Lower leg skin (tissue), 3 donors: ENCODE results near the gene DLGAP1.

ENCODE experiments used
- CTCF ChIP-seq, 3 donors: fragments of 450-650 bp; IDR thresholded peaks; one replicate each; pipeline ENCODE4 v1.5.1; 2016; ENCODE audit warnings: antibody characterized with exemption in 3 of 3, mild to moderate bottlenecking in 3 of 3, moderate library complexity in 2 of 3
- POLR2A ChIP-seq, 2 donors: fragments of 450-650 bp; IDR thresholded peaks; one replicate each; pipeline ENCODE4 v1.6.1; 2016 to 2017; ENCODE audit warnings: antibody characterized with exemption in 2 of 2, mild to moderate bottlenecking in 1 of 2, moderate library complexity in 1 of 2

- TF ChIP-seq CTCF (IDR thresholded peaks at IDR 0.05) = no peak
- no peak for TF ChIP-seq POLR2A (IDR thresholded peaks at IDR 0.05)
These were observed 639.1 kb downstream of the DLGAP1 start for GRCh38 chr18:3815991-3816390.
